GM12872 (cell line): ENCODE measurements around the gene PRPF40A.

Experiments used
- CTCF ChIP-seq: IDR thresholded peaks from 3 replicates; pipeline ENCODE4 v1.5.1; 2011; ENCODE audit warnings: low read depth, mild to moderate bottlenecking, low read length, moderate library complexity; ENCODE audit not compliant: insufficient read depth

The PRPF40A gene

DNA sequence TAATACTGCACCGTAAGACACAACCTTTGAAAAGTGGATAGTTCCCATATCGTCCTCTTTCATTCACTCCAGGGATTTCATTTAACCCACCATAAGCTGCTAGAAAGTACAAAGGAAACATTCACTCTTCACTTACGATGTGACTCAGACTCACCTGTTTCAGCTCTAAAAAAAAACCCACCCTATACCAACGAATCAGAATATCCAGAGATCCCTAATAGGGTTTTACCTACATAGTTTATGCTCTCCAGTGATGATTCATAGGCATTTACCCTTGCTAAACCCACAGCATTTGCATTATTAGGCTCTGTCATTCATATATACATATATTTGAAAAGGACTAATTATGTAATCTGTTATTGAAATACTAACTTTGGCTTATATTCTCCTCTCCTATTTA is 60.2 kb downstream of the PRPF40A start:
- no peak for TF ChIP-seq CTCF

DNA sequence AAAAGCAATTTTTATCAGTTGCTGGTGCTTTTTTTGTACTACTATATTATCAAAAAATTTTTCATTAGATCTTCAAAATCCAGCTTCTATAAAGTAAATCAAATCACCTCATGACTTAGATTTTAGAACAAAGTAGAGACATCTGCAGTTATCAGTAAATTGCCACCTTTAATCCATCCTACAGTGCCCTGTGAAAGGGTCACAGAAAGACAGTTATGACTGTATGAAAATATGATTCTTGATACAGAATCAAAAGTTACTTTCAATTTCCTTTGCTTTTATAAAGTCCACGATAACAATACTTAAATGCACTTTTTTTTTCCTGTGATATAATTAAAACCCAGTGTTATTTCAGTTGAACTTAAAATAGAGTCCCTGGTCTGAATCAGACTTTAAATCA is 61.4 kb downstream of the PRPF40A start:
- TF ChIP-seq CTCF, result no peak

GRCh38 chr2:152651834-152652233 is 65.4 kb downstream of the PRPF40A start:
- TF ChIP-seq CTCF, result no peak

GRCh38 chr2:152650768-152651371 is 66.4 kb downstream of the PRPF40A start:
- TF ChIP-seq CTCF, result no peak

DNA sequence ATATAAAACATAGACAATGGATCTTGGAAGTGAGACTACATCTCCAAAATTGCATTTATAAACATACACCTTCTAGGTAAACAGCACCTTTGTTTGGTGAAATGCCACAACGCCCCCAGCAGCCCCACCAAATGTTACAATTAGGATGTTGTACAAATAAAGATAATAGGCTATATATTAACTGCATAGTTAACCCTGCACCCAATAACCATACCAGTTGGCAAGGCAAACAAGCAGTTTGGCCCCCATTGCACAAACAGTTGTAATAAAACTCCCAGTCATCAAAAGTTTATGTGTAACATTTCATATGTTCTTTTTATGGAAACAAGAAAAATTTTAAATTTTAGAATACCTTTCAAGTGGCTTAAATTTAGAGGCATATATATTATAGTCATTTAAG is 67.3 kb downstream of the PRPF40A start:
- TF ChIP-seq CTCF, result no peak

DNA sequence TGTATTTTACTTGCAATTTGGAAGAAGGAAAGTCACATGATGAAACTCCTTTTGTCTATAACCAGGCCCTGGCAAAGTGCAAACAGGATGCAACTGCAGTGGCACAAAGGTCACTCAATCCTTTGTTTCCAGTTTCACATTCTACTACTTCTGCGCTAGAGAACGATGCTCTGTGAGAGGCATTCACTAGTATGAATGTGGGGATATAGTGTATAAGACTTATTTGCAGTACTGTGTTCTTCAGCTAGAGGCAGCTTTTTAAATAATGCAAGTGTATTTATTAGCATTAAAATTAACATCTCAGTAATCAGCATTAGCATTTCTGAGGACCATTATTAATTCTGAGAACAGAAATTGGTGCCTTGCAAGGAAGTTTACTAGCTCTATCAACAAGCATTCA is 68.9 kb downstream of the PRPF40A start:
- no peak for TF ChIP-seq CTCF

GRCh38 chr2:152647552-152647951 is 69.7 kb downstream of the PRPF40A start:
- TF ChIP-seq CTCF, result no peak
